Measurements from ENCODE around the gene OPA3. TPM values are rescaled to one million over a fixed set of nuclear protein-coding genes. Genes with fewer than 3 reads are reported as not detected.
A peak's percentile ranks its signal among the peaks of the same experiment; 100 is the strongest.

OPA3 gene
- total and polyA plus RNA-seq, 11 donors = 13.1 to 30.4 (median 22.3) TPM

GRCh38 chr19:45567609-45568008 is 17.0 kb downstream of the OPA3 start:
- 79 to 91% (median 88%) methylated on average over 2 of the region's 2 CpGs for WGBS, 4 donors
- Histone ChIP-seq H3K27me3 (no peaks in the 10 kb centered on the region), H3K36me3 (no peaks in the 10 kb centered on the region), H3K4me1 (peaks cover 0 to 40% (median 16%) of the 10 kb centered on the region in 12 donors), H3K4me3 (no peak overlapping the region), H3K27ac (peak overlapping the region in 6 of 12 donors; percentile 44 to 83 (median 68)), H3K9me3 (peaks cover 0 to 6% (median 0%) of the 10 kb centered on the region in 12 donors)
- DNase-seq = no peak
- intact Hi-C loops (cut with DNase I) = loop anchor here in 4 of 10 donors (2.0 to 10.0 kb wide), 3 partner anchors 43 to 133 kb away; no protein-coding TSS in a partner anchor
- TF ChIP-seq POLR2A (IDR thresholded peaks at IDR 0.05) (no peak), CTCF (IDR thresholded peaks at IDR 0.05) (no peak)
- ATAC-seq = no peak

GRCh38 chr19:45564131-45564780 is 20.3 kb downstream of the OPA3 start:
- intact Hi-C loops (cut with DNase I) = loop anchor here in 3 of 10 donors (5.0 to 10.0 kb wide), 2 partner anchors 37 to 129 kb away; no protein-coding TSS in a partner anchor
- peak in 2 of 5 donors; percentile 10 to 18 for DNase-seq
- WGBS, 4 donors = 67 to 76% (median 72%) methylated on average over 5 of the region's 5 CpGs
- ATAC-seq = no peak
- H3K4me3 ChIP-seq = no peak overlapping the region
- no peaks in the 10 kb centered on the region for H3K27me3 ChIP-seq
- no peaks in the 10 kb centered on the region for H3K9me3 ChIP-seq
- peaks cover 0 to 3% (median 0%) of the 10 kb centered on the region in 9 donors for H3K36me3 ChIP-seq
- TF ChIP-seq POLR2A (IDR thresholded peaks at IDR 0.05) (no peak), CTCF (IDR thresholded peaks at IDR 0.05) (no peak)
- H3K4me1 ChIP-seq = peaks cover 4 to 33% (median 18%) of the 10 kb centered on the region in 12 donors
- H3K27ac ChIP-seq = peak overlapping the region in 2 of 12 donors; percentile 1 to 6

- H3K4me1 ChIP-seq = peaks cover 0 to 34% (median 11%) of the 10 kb centered on the region in 12 donors
- TF ChIP-seq POLR2A (IDR thresholded peaks at IDR 0.05) = no peak
- no peak for TF ChIP-seq CTCF (IDR thresholded peaks at IDR 0.05)
- peaks cover 0 to 3% (median 0%) of the 10 kb centered on the region in 9 donors for H3K36me3 ChIP-seq
- peak in 1 of 4 donors; percentile 64 for ATAC-seq
- H3K4me3 ChIP-seq = no peak overlapping the region
- H3K27ac ChIP-seq = peak overlapping the region in 10 of 12 donors; percentile 9 to 73 (median 48)
- H3K9me3 ChIP-seq = no peaks in the 10 kb centered on the region
- intact Hi-C loops (cut with DNase I) = loop anchor here in 3 of 10 donors (5.0 to 10.0 kb wide), 2 partner anchors 33 to 126 kb away; no protein-coding TSS in a partner anchor
- 45 to 59% (median 52%) methylated on average over 11 of the region's 11 CpGs for whole genome bisulfite sequencing, 4 donors
- no peaks in the 10 kb centered on the region for H3K27me3 ChIP-seq
- peak in 1 of 5 donors; percentile 19 for DNase-seq
These were observed 23.9 kb downstream of the OPA3 start for GRCh38 chr19:45560686-45561085.

GRCh38 chr19:45560038-45560437 is 24.6 kb downstream of the OPA3 start:
- DNase-seq (peak in 1 of 5 donors; percentile 17), ATAC-seq (no peak)
- 62 to 74% (median 70%) methylated on average over 5 of the region's 5 CpGs for WGBS, 4 donors
- TF ChIP-seq POLR2A (IDR thresholded peaks at IDR 0.05) (no peak), CTCF (IDR thresholded peaks at IDR 0.05) (no peak)
- peaks cover 0 to 3% (median 0%) of the 10 kb centered on the region in 9 donors for H3K36me3 ChIP-seq
- H3K9me3 ChIP-seq = no peaks in the 10 kb centered on the region
- H3K27ac ChIP-seq = peak overlapping the region in 7 of 12 donors; percentile 27 to 73 (median 53)
- intact Hi-C loops (cut with DNase I) = loop anchor here in 3 of 10 donors (5.0 to 10.0 kb wide), 2 partner anchors 33 to 125 kb away; no protein-coding TSS in a partner anchor
- H3K27me3 ChIP-seq = no peaks in the 10 kb centered on the region
- peaks cover 0 to 34% (median 11%) of the 10 kb centered on the region in 12 donors for H3K4me1 ChIP-seq
- no peak overlapping the region for H3K4me3 ChIP-seq

All from heart left ventricle (tissue), 16 donors.